HG03135 (cell line): Measurements from ENCODE around the gene UBE2G1.

Experiments
- ATAC-seq: cut with Tn5 transposase; IDR thresholded peaks from one replicate; pipeline ENCODE4 v1.9.1; 2021; ENCODE audit warnings: mild to moderate bottlenecking, moderate library complexity; ENCODE audit not compliant: unreplicated experiment

The UBE2G1 gene

GRCh38 chr17:4309897-4310296, 56.6 kb downstream of the UBE2G1 start:
- ATAC-seq, result no peak

GRCh38 chr17:4307179-4307930, 59.1 kb downstream of the UBE2G1 start:
- ATAC-seq, result no peak

- ATAC-seq, result no peak
These were observed 61.3 kb downstream of the UBE2G1 start for GRCh38 chr17:4305224-4305623.

GRCh38 chr17:4304417-4305027, 62.0 kb downstream of the UBE2G1 start:
- no peak for ATAC-seq

GRCh38 chr17:4301066-4301465, 65.4 kb downstream of the UBE2G1 start:
- ATAC-seq, result no peak

- no peak for ATAC-seq
These were observed 69.1 kb downstream of the UBE2G1 start for GRCh38 chr17:4297351-4297750.

GRCh38 chr17:4295686-4296085, 70.8 kb downstream of the UBE2G1 start:
- ATAC-seq, result no peak

GRCh38 chr17:4293572-4293971, 72.9 kb downstream of the UBE2G1 start:
- no peak for ATAC-seq

- no peak for ATAC-seq
These were observed 78.8 kb downstream of the UBE2G1 start for GRCh38 chr17:4287710-4288109.

GRCh38 chr17:4276514-4276913, 90.0 kb downstream of the UBE2G1 start:
- ATAC-seq, result no peak

GRCh38 chr17:4272972-4273368, 93.5 kb downstream of the UBE2G1 start:
- no peak for ATAC-seq

- ATAC-seq, result no peak
These were observed 94.1 kb downstream of the UBE2G1 start for GRCh38 chr17:4272213-4272971.

GRCh38 chr17:4270736-4271135, 95.7 kb downstream of the UBE2G1 start:
- no peak for ATAC-seq

GRCh38 chr17:4269915-4270314, 96.6 kb downstream of the UBE2G1 start:
- no peak for ATAC-seq

GRCh38 chr17:4267402-4267801, 99.1 kb downstream of the UBE2G1 start:
- no peak for ATAC-seq

GRCh38 chr17:4266550-4266949, 99.9 kb downstream of the UBE2G1 start:
- no peak for ATAC-seq

- ATAC-seq, result peak; percentile 88
These were observed 102.9 kb downstream of the UBE2G1 start, which contains the start of gene ANKFY1 for GRCh38 chr17:4263282-4264215. Gene ANKFY1 (minus strand): TSS chr17:4263979. CDS start chr17:4263941, 38 bp downstream.

GRCh38 chr17:4262703-4263102, 103.8 kb downstream of the UBE2G1 start:
- no peak for ATAC-seq

- no peak for ATAC-seq
These were observed 105.0 kb downstream of the UBE2G1 start for GRCh38 chr17:4261452-4261851.

- no peak for ATAC-seq
These were observed 107.6 kb downstream of the UBE2G1 start for GRCh38 chr17:4258867-4259266.

- no peak for ATAC-seq
These were observed 109.5 kb downstream of the UBE2G1 start for GRCh38 chr17:4256952-4257351.
